HG02642 (cell line): ENCODE measurements around the gene OR10G2.
"Not testable (repeated sequence)": the region's sequence is repeated elsewhere in the genome, so short reads cannot be mapped to it uniquely, and the experiment has no call there.

Source experiments
- ATAC-seq: cut with Tn5 transposase; IDR thresholded peaks from one replicate; pipeline ENCODE4 v1.9.1; 2021; ENCODE audit warnings: mild to moderate bottlenecking; ENCODE audit not compliant: unreplicated experiment, poor library complexity

OR10G2 gene

DNA sequence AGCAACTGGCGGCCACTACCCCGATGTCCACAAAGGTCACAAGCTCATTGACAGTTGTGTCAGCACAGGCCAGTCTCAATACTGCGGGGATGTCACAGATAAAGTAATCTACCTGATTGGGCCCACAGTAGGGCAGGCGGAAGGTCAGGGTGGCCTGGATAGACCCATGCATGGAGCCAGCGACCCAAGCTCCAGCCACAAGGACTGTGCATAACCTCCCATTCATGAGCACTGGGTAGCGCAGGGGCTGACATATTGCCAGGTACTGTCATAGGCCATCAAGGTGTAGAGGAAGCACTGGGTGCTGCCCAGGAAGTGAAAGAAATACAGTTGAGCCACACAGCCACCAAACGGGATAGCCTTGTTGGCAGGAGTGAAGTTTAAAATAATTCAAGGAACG, 32.6 kb downstream of the OR10G2 start:
- not testable (repeated sequence) for ATAC-seq

DNA sequence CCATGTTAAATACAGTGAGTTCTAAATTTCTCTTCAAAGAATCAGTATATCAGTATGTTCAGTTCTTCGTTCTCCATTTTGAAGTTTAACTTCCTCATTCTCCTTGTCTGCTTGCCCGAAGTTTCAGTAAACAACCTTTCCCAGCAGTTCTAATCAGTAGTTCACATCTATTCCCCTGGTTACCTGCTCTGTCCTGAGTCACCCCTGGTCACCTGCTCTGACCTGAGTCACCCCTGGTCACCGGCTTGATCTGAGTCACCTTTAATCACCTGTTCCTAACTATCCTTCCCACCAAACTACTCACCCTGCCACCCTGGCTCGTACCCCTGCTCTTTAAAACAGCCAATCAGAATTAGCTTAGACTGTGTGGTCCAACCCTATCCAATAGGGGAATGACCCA, 45.4 kb downstream of the OR10G2 start:
- ATAC-seq, result no peak
